GM23248 (cell line): ENCODE data around the gene CGN.

Source experiments
- EZH2 ChIP-seq: fragments of 200-600 bp; sonication (generic); IDR thresholded peaks from 2 replicates; pipeline ENCODE4 v1.6.1; 2018; ENCODE audit warnings: antibody characterized with exemption, mild to moderate bottlenecking; ENCODE audit not compliant: insufficient read depth, poor library complexity, severe bottlenecking
- EZH2phosphoT487 ChIP-seq: fragments of 200-600 bp; sonication (generic); IDR thresholded peaks from 2 replicates; pipeline ENCODE4 v1.6.1; 2018; ENCODE audit warnings: antibody characterized with exemption, moderate library complexity, mild to moderate bottlenecking, low read depth; ENCODE audit not compliant: insufficient read depth

DNA sequence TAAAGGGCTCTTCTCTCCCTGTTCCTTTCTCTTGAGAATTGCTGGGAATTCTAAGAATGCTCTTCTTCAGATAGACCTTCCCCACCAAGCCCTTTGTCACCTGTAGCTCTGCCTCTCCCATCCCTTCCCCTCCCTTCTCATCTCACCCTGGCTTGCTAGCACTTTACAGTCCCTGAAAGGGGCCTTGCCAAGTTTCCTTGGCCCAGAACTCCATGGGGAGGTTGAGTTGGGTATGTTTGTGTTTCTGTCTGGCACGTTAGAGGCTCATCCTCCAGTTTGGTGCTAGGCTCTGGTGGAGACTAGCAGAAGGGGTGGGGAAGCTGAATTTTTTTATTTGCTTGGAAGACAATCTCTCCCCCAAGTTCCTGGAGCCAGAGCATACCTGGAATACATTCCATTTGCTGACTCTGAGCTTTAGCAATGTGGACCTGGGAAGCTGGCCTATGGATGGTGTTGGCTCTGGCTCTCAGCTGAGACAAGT lies 4.9 kb downstream of the CGN start:
- TF ChIP-seq EZH2 (no peak), EZH2phosphoT487 (no peak)
